ENCODE measurements around the gene NKX1-1.
"Not testable (repeated sequence)": the region's sequence is repeated elsewhere in the genome, so short reads cannot be mapped to it uniquely, and the experiment has no call there.

NKX1-1 gene

GRCh38 chr4:1376841-1377605 is 29.2 kb downstream of the NKX1-1 start:
- TF ChIP-seq CTCF (IDR thresholded peaks at IDR 0.05; ENCODE audit: low read length, missing control alignments) = no peak
- no peak overlapping the region for H3K4me3 ChIP-seq (replicated peaks; ENCODE audit: low read depth, low read length)
- no peak for DNase-seq (ENCODE audit: low read depth)

- H3K4me3 ChIP-seq (replicated peaks; ENCODE audit: low read depth, low read length) = no peak overlapping the region
- DNase-seq (ENCODE audit: low read depth) = no peak
Observed at GRCh38 chr4:1376391-1376840, 29.8 kb downstream of the NKX1-1 start.

GRCh38 chr4:1375761-1376322 is 30.4 kb downstream of the NKX1-1 start:
- no peak overlapping the region for H3K4me3 ChIP-seq (replicated peaks; ENCODE audit: low read depth, low read length)
- no peak for TF ChIP-seq CTCF (IDR thresholded peaks at IDR 0.05; ENCODE audit: low read length, missing control alignments)
- DNase-seq (ENCODE audit: low read depth) = no peak

More at GRCh38 chr4:1376391-1376840, 29.8 kb downstream of the NKX1-1 start:
- no peak for TF ChIP-seq CTCF (IDR thresholded peaks at IDR 0.05; ENCODE audit: low read length, missing control alignments)

GRCh38 chr4:1375051-1375721 is 31.1 kb downstream of the NKX1-1 start:
- no peak for DNase-seq (ENCODE audit: low read depth)

DNA sequence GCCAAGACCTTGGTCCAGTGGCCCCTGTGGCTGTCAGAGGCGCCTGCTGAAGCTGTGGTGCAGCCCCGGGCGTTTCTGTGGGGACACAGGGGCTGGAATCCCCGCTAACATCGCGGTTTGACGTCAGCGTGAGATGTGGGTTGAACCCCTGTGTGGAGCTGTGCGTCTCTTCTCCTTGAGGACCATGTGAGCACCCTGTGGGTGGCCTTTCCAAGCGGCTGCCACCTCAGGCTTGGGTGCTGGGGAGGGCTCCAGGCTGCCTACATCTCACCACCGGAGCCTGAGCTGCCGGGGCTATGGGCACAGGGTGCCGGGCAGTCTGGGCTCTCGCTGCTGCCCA is 31.6 kb downstream of the NKX1-1 start:
- TF ChIP-seq CTCF (IDR thresholded peaks at IDR 0.05; ENCODE audit: low read length, missing control alignments) = no peak
- no peak for DNase-seq (ENCODE audit: low read depth)

More at GRCh38 chr4:1375051-1375721, 31.1 kb downstream of the NKX1-1 start:
- H3K4me3 ChIP-seq (replicated peaks; ENCODE audit: low read depth, low read length) = no peak overlapping the region
- TF ChIP-seq CTCF (IDR thresholded peaks at IDR 0.05; ENCODE audit: low read length, missing control alignments) = no peak

DNA sequence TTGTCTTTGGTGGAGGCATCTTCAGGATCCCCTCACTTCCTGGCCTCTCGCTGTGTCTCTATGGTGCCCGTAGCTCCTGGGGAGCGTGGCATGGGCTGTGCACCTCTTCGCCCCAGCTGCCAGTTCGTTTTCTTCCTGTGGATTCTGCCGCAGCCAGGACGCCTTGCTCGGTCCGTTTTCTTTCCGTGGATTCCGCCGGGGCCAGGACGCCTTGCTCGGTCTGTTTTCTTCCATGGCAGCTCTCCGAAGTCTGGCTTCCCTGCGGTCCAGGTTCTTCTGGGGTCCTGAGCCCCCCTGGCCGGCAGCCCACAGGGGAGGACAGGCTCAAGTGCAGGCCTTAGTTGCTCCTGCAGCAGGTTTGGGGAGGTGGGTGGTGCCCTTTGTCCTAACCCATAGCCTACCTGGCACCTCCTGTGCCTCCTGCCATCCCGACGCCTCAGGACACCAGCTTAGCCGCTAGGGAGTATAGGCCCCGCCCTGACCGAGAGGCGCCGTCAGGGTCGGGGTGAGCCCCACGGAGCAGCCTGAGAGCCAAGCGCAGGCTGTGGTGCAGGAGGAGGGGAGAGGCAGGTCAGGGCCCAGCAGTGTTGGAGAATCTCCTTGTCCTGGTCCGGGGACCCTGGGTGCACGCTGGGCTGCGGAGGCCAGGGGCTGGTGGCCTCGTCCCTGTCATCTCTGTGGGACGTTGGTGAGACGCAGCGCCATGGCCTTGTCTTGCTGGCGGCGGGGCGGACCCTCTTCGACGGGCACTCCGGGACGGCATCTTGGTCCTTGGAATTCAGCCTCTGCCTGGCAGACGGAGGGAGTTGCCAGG is 32.1 kb downstream of the NKX1-1 start:
- no peak overlapping the region for H3K4me3 ChIP-seq (replicated peaks; ENCODE audit: low read depth, low read length)
- DNase-seq (ENCODE audit: low read depth) = no peak
- TF ChIP-seq CTCF (IDR thresholded peaks at IDR 0.05; ENCODE audit: low read length, missing control alignments) = no peak

More for the DNA sequence above, 31.6 kb downstream of the NKX1-1 start:
- no peak overlapping the region for H3K4me3 ChIP-seq (replicated peaks; ENCODE audit: low read depth, low read length)

GRCh38 chr4:1372576-1372975 is 33.7 kb downstream of the NKX1-1 start:
- DNase-seq (ENCODE audit: low read depth); H3K4me3 ChIP-seq (replicated peaks; ENCODE audit: low read depth, low read length): not testable (repeated sequence)
